Activated naive CD4-positive, alpha-beta T cell treated with anti-CD3 and anti-CD28 coated beads for 36 hours (primary cell): ENCODE measurements around the gene AOC1. TPM values are rescaled to one million over a fixed set of nuclear protein-coding genes. Genes with fewer than 3 reads are reported as not detected.
"Not testable (repeated sequence)": the region's sequence is repeated elsewhere in the genome, so short reads cannot be mapped to it uniquely, and the experiment has no call there.

Experiments
- CTCF ChIA-PET: fragments of 350-600 bp; sonication (Branson Sonifier 250); formaldehyde crosslinking; loops from one replicate; lab custom pipeline; 2021; ENCODE audit warnings: antibody characterized with exemption; lab: Charles Lee
- DNase-seq: peaks from one replicate; pipeline ENCODE4 v3.0.0-alpha.2; 2020
- H3K27ac Mint-ChIP-seq: one replicate; pipeline ENCODE4 v1.8.0; 2021; ENCODE audit warnings: mild to moderate bottlenecking, mixed read lengths
- H3K27me3 Mint-ChIP-seq: one replicate; pipeline ENCODE4 v1.8.0; 2021; ENCODE audit warnings: low read depth, mixed read lengths
- H3K36me3 Mint-ChIP-seq: one replicate; pipeline ENCODE4 v1.8.0; 2021; ENCODE audit warnings: low read depth, mixed read lengths
- H3K4me1 Mint-ChIP-seq: one replicate; pipeline ENCODE4 v1.8.0; 2021; ENCODE audit warnings: low read depth, mixed read lengths
- H3K4me3 Mint-ChIP-seq: one replicate; pipeline ENCODE4 v1.8.0; 2021; ENCODE audit warnings: mild to moderate bottlenecking, moderate library complexity, mixed read lengths
- H3K9me3 Mint-ChIP-seq: one replicate; pipeline ENCODE4 v1.8.0; 2021; ENCODE audit warnings: mixed read lengths
- intact Hi-C: fragments of 100-400 bp; cut with micrococcal nuclease; formaldehyde crosslinking; loops from one replicate; pipeline ENCODE4 v1.15.1; 2023
- total RNA-seq, 2 experiments: library from RNA; stranded (reverse); gene quantifications; one replicate each; pipeline ENCODE4 v1.2.3, GENCODE V29; 2021

Gene AOC1, protein sequence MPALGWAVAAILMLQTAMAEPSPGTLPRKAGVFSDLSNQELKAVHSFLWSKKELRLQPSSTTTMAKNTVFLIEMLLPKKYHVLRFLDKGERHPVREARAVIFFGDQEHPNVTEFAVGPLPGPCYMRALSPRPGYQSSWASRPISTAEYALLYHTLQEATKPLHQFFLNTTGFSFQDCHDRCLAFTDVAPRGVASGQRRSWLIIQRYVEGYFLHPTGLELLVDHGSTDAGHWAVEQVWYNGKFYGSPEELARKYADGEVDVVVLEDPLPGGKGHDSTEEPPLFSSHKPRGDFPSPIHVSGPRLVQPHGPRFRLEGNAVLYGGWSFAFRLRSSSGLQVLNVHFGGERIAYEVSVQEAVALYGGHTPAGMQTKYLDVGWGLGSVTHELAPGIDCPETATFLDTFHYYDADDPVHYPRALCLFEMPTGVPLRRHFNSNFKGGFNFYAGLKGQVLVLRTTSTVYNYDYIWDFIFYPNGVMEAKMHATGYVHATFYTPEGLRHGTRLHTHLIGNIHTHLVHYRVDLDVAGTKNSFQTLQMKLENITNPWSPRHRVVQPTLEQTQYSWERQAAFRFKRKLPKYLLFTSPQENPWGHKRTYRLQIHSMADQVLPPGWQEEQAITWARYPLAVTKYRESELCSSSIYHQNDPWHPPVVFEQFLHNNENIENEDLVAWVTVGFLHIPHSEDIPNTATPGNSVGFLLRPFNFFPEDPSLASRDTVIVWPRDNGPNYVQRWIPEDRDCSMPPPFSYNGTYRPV
- not detected for total RNA-seq

GRCh38 chr7:150852371-150852905, at the start of gene AOC1:
Gene AOC1, plus strand, starts transcription at chr7:150852517. Its CDS starts 3,954 bp downstream, at chr7:150856471.
- H3K9me3 Mint-ChIP-seq: no peaks in the 10 kb centered on the region
- intact Hi-C loops: no loop called here
- H3K27ac Mint-ChIP-seq: no peak within 1 kb of the TSS
- DNase-seq: no peak
- CTCF ChIA-PET: no interaction called here
- no peaks in the 10 kb centered on the region for H3K36me3 Mint-ChIP-seq
- H3K27me3 Mint-ChIP-seq: peaks cover 12% of the 10 kb centered on the region
- peaks cover 2% of the 10 kb centered on the region for H3K4me1 Mint-ChIP-seq
- H3K4me3 Mint-ChIP-seq: no peak within 1 kb of the TSS

- H3K4me3 Mint-ChIP-seq: no peak overlapping the region
Measured at GRCh38 chr7:150803161-150803860, 49.0 kb upstream of the AOC1 start.

DNA sequence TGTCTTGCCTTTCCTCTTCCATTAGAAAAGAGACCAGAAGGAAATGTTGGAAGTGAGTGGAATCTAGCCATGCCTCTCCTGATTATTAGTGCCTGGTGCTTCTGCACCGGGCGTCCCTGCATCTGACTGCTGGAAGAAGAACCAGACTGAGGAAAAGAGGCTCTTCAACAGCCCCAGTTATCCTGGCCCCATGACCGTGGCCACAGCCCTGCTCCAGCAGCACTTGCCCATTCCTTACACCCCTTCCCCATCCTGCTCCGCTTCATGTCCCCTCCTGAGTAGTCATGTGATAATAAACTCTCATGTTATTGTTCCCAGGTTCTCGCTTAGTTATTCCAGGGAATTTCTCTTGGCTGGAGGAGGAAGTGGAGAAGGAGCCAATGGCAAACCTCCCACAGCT, 47.5 kb upstream of the AOC1 start:
- H3K36me3 Mint-ChIP-seq: peaks cover 1% of the 10 kb centered on the region
- peaks cover 6% of the 10 kb centered on the region for H3K4me1 Mint-ChIP-seq
- peaks cover 12% of the 10 kb centered on the region for H3K9me3 Mint-ChIP-seq
- no peak overlapping the region for H3K27ac Mint-ChIP-seq
- intact Hi-C loops: no loop called here
- CTCF ChIA-PET: no interaction called here
- no peak for DNase-seq
- peaks cover 35% of the 10 kb centered on the region for H3K27me3 Mint-ChIP-seq
- no peak overlapping the region for H3K4me3 Mint-ChIP-seq

More at GRCh38 chr7:150803161-150803860, 49.0 kb upstream of the AOC1 start:
- intact Hi-C loops: no loop called here
- peaks cover 1% of the 10 kb centered on the region for H3K36me3 Mint-ChIP-seq
- peaks cover 12% of the 10 kb centered on the region for H3K9me3 Mint-ChIP-seq
- no peak for DNase-seq
- CTCF ChIA-PET: interaction anchor here (0.6 to 0.8 kb wide), 2 partner anchors 74 to 278 kb away, joined by 3 to 4 read pairs; no protein-coding TSS in a partner anchor
- no peak overlapping the region for H3K27ac Mint-ChIP-seq
- peaks cover 44% of the 10 kb centered on the region for H3K27me3 Mint-ChIP-seq
- H3K4me1 Mint-ChIP-seq: peaks cover 10% of the 10 kb centered on the region

- CTCF ChIA-PET: no interaction called here
- peaks cover 12% of the 10 kb centered on the region for H3K9me3 Mint-ChIP-seq
- no peak overlapping the region for H3K27ac Mint-ChIP-seq
- H3K36me3 Mint-ChIP-seq: peaks cover 1% of the 10 kb centered on the region
- peaks cover 6% of the 10 kb centered on the region for H3K4me1 Mint-ChIP-seq
- DNase-seq: no peak
- peaks cover 39% of the 10 kb centered on the region for H3K27me3 Mint-ChIP-seq
- intact Hi-C loops: no loop called here
- no peak overlapping the region for H3K4me3 Mint-ChIP-seq
Measured at GRCh38 chr7:150805864-150806263, 46.5 kb upstream of the AOC1 start.

DNA sequence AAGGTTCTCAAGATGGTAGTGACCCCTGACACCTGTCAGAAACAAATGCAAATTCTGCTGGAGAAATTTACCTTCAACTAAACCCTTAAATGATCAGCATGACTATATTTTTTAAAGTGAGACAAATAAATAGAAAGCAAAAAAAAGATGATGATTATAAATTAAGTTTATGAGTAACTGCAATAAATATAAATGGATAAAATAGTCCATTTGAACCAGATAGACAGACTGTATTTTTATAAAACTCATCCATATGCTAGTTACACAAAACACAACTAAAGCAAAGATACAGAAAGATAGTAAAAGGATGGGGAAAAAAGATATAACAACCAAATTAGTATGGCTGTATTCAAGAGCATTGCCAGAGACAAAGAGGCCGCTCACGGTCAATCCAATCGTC, 45.9 kb upstream of the AOC1 start:
- CTCF ChIA-PET: interaction anchor here (0.7 kb wide), 1 partner anchor 134 kb away, joined by 4 read pairs; no protein-coding TSS in a partner anchor
- peaks cover 33% of the 10 kb centered on the region for H3K27me3 Mint-ChIP-seq
- no peak overlapping the region for H3K4me3 Mint-ChIP-seq
- peaks cover 12% of the 10 kb centered on the region for H3K9me3 Mint-ChIP-seq
- intact Hi-C loops: no loop called here
- no peak for DNase-seq
- peaks cover 3% of the 10 kb centered on the region for H3K4me1 Mint-ChIP-seq
- peaks cover 1% of the 10 kb centered on the region for H3K36me3 Mint-ChIP-seq
- H3K27ac Mint-ChIP-seq: no peak overlapping the region

DNA sequence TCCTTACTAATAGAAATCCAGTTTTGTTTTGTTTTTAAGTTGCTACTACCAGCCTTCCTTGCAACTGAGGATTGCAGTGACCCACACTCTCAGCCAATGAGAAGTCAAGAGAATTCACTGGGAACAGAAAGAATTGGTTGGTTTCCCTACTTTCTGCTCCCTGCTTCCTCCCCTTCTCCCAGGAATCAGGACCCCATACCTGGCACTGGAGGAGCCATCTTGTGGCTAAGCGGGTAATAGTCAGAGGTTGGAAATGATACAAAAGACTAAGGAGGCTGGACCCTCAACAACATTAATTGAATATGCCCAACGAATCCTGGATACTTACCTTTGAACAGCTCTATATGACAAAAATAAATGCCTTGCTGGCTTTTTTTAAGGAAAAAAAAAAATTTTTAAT, 45.5 kb upstream of the AOC1 start:
- H3K4me1 Mint-ChIP-seq: peaks cover 2% of the 10 kb centered on the region
- H3K27ac Mint-ChIP-seq: no peak overlapping the region
- CTCF ChIA-PET: interaction anchor here (0.7 kb wide), 1 partner anchor 134 kb away, joined by 4 read pairs; no protein-coding TSS in a partner anchor
- no peak overlapping the region for H3K4me3 Mint-ChIP-seq
- no peak for DNase-seq
- intact Hi-C loops: no loop called here
- peaks cover 12% of the 10 kb centered on the region for H3K9me3 Mint-ChIP-seq
- H3K36me3 Mint-ChIP-seq: peaks cover 1% of the 10 kb centered on the region
- peaks cover 29% of the 10 kb centered on the region for H3K27me3 Mint-ChIP-seq

DNA sequence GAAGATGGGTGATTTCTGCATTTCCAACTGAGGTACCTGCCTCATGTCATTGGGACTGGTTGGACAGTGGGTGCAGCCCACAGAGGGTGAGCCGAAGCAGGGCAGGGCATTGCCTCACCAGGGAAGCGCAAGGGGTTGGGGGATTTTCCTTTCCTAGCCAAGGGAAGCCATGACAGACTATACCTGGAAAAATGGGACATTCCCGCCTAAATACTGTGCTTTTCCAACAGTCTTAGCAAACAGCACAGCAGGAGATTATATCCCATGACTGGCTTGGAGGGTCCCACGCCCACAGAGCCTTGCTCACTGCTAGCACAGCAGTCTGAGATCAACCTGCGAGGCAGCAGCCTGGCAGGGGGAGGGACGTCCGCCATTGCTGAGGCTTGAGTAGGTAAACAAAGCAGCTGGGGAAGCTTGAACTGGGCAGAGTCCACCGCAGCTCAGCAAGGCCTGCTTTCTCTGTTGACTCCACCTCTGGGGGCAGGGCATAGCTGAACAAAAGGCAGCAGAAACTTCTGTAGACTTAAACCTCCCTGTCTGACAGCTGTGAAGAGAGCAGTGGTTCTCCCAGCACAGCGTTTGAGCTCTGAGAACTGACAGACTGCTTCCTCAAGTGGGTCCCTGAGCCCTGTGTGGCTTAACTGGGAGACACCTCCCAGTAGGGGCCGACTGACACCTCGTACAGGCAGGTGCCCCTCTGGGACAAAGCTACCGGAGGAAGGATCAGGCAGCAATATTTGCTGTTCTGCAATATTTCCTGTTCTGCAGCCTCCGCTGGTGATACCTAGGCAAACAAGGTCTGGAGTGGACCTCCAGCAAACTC, 44.5 kb upstream of the AOC1 start:
- DNase-seq, intact Hi-C loops, H3K4me1 Mint-ChIP-seq, H3K36me3 Mint-ChIP-seq, H3K27ac Mint-ChIP-seq, H3K4me3 Mint-ChIP-seq: not testable (repeated sequence)
- CTCF ChIA-PET: interaction anchor here (0.6 kb wide), 1 partner anchor 884 kb away, joined by 3 read pairs; no protein-coding TSS in a partner anchor
- peaks cover 25% of the 10 kb centered on the region for H3K27me3 Mint-ChIP-seq
- peaks cover 12% of the 10 kb centered on the region for H3K9me3 Mint-ChIP-seq

DNA sequence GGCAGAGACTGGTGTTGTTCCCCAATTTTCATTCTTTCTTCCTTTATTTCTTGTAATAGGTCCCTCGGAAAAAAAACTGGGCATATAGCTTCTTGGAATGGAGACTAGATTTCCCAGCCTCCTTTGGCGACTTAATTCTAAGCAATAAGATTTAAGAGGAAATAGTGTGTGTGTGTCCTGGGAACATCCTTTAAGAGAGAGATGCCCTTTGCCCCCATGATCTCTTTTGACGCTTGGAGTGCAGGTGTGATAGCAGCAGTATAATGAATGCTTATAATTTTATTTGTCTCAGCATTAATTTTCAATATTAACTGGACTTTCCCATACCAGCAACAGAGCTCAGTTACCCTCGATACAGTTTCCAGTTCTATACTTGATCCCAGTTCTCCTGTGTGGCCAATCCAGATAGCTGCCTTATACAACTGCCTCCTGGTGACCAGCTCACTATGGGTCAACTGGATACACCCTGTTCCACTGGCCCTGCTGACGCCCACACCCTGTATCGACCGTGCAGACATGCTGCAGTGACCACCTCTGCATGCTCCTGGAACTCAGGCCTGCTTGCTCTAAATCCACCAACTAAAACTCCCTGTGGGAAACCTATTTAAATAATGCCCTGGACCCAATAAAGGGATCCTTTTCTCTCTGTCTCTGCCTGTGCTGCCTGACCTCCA, 37.9 kb upstream of the AOC1 start:
- intact Hi-C loops: no loop called here
- Mint-ChIP-seq H3K9me3 (peaks cover 7% of the 10 kb centered on the region), H3K4me1 (no peaks in the 10 kb centered on the region), H3K36me3 (no peaks in the 10 kb centered on the region), H3K27me3 (peaks cover 11% of the 10 kb centered on the region), H3K27ac (no peak overlapping the region), H3K4me3 (no peak overlapping the region)
- CTCF ChIA-PET: interaction anchor here (1.0 kb wide), 1 partner anchor 84 kb away, joined by 4 read pairs; no protein-coding TSS in a partner anchor
- no peak for DNase-seq

DNA sequence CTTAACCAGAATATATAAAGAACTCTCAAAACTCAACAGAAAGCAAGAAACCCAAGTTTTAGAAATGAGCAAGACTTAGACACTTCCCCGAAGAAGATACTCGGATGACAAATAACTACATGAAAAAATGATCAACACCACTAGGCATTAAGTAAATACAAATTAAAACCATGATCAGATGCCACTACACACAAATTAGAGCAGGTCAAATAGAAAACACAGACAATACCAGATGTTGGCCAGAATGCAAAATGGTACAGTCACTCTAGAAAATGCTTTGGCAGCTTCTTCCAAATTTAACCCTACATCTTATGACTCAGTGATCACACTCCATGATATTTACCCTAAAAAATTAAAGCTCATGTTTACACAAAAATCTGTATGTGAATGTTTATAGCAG, 33.3 kb upstream of the AOC1 start:
- H3K27ac Mint-ChIP-seq: no peak overlapping the region
- intact Hi-C loops: no loop called here
- peaks cover 7% of the 10 kb centered on the region for H3K9me3 Mint-ChIP-seq
- H3K36me3 Mint-ChIP-seq: no peaks in the 10 kb centered on the region
- H3K27me3 Mint-ChIP-seq: peaks cover 2% of the 10 kb centered on the region
- no peaks in the 10 kb centered on the region for H3K4me1 Mint-ChIP-seq
- CTCF ChIA-PET: interaction anchor here (0.6 kb wide), 1 partner anchor 79 kb away, joined by 3 read pairs; no protein-coding TSS in a partner anchor
- no peak for DNase-seq
- H3K4me3 Mint-ChIP-seq: no peak overlapping the region

GRCh38 chr7:150820148-150820547, 32.2 kb upstream of the AOC1 start:
- peaks cover 7% of the 10 kb centered on the region for H3K9me3 Mint-ChIP-seq
- no peak overlapping the region for H3K4me3 Mint-ChIP-seq
- no peaks in the 10 kb centered on the region for H3K27me3 Mint-ChIP-seq
- CTCF ChIA-PET: no interaction called here
- DNase-seq: no peak
- no peaks in the 10 kb centered on the region for H3K4me1 Mint-ChIP-seq
- intact Hi-C loops: no loop called here
- no peaks in the 10 kb centered on the region for H3K36me3 Mint-ChIP-seq
- H3K27ac Mint-ChIP-seq: no peak overlapping the region
